A549 (cell line): Measurements from ENCODE around the gene GMDS. TPM values are rescaled to one million over a fixed set of nuclear protein-coding genes. Genes with fewer than 3 reads are reported as not detected.

ENCODE experiments used
- ATAC-seq, 2 experiments: fragments of 200-7000 bp in 1 of 2; fragments of >200 bp in 1 of 2; cut with Nextera tagmentation in 1 of 2; cut with Tn5 transposase in 1 of 2; 3 replicates each; pipeline versions ENCODE4 v1.8.0 to v1.9.1; 2018 to 2020; ENCODE audit warnings: mild to moderate bottlenecking in 1 of 2, moderate library complexity in 1 of 2
- CTCF ChIA-PET: fragments of 300-600 bp; sonication (Branson Sonifier 250); formaldehyde crosslinking; extraction: SDS; loops from one replicate; lab custom pipeline; 2021; ENCODE audit warnings: antibody characterized with exemption, inconsistent platforms; lab: Yijun Ruan, JAX
- POLR2A ChIA-PET: fragments of 350-600 bp; formaldehyde crosslinking; extraction: SDS; loops from one replicate; lab custom pipeline; 2021; ENCODE audit warnings: antibody characterized with exemption, inconsistent platforms; lab: Yijun Ruan, JAX
- DNase-seq, 2 experiments: peaks; one replicate each; pipeline versions ENCODE4 v3.0.0 to v3.0.0-alpha.2; 2011 to 2016; ENCODE audit warnings: low read depth in 1 of 2, low spot score in 1 of 2
- FAIRE-seq: peaks from 2 replicates; lab custom pipeline; 2011; peaks lifted over from hg19 to GRCh38; lab: Jason Lieb, UNC
- H3K27ac ChIP-seq, 2 experiments: fragments of >200 bp; sonication (Bioruptor Twin); formaldehyde crosslinking; 3 replicates each; pipeline ENCODE4 v1.5.1; 2016 to 2017
- H3K4me1 ChIP-seq: fragments of >200 bp; sonication (Bioruptor Twin); formaldehyde crosslinking; 3 replicates; pipeline ENCODE4 v1.6.1; 2016
- H3K4me2 ChIP-seq: fragments of >200 bp; sonication (Bioruptor Twin); formaldehyde crosslinking; 3 replicates; pipeline ENCODE4 v1.6.1; 2016
- H3K4me3 ChIP-seq: fragments of >200 bp; sonication (Bioruptor Twin); formaldehyde crosslinking; 3 replicates; pipeline ENCODE4 v1.5.1; 2016
- H3K9me3 ChIP-seq: fragments of >200 bp; sonication (Bioruptor Twin); formaldehyde crosslinking; 3 replicates; pipeline ENCODE4 v1.6.1; 2016
- CBX8 ChIP-seq: fragments of 200-600 bp; sonication (generic); IDR thresholded peaks from 2 replicates; pipeline ENCODE4 v1.6.1; 2016
- CEBPB ChIP-seq, 2 experiments: fragments of >200 bp in 1 of 2; sonication (Bioruptor Twin) in 1 of 2; formaldehyde crosslinking in 1 of 2; IDR thresholded peaks; 2 replicates each; pipeline ENCODE4 v1.6.1; 2012 to 2016
- CHD4 ChIP-seq: fragments of 200-600 bp; sonication (generic); IDR thresholded peaks from 2 replicates; pipeline ENCODE4 v1.6.1; 2016; ENCODE audit warnings: antibody characterized with exemption, mild to moderate bottlenecking, borderline replicate concordance
- EHMT2 ChIP-seq: fragments of 200-600 bp; sonication (generic); IDR thresholded peaks from 2 replicates; pipeline ENCODE4 v1.6.1; 2016; ENCODE audit warnings: antibody characterized with exemption, low read depth, mild to moderate bottlenecking, moderate library complexity
- EP300 ChIP-seq, 2 experiments: fragments of >200 bp; sonication (Bioruptor Twin); formaldehyde crosslinking; IDR thresholded peaks; 2 replicates in 1 of 2; 3 replicates in 1 of 2; pipeline ENCODE4 v1.6.1; 2016 to 2017
- FOSL2 ChIP-seq, 2 experiments: fragments of 450-650 bp in 1 of 2; fragments of >200 bp in 1 of 2; sonication (Bioruptor Twin) in 1 of 2; formaldehyde crosslinking; IDR thresholded peaks; 2 replicates each; pipeline versions ENCODE4 v1.5.0 to v1.6.1; 2016 to 2020; ENCODE audit warnings: mild to moderate bottlenecking in 1 of 2, moderate library complexity in 1 of 2
- GATA3 ChIP-seq: IDR thresholded peaks from 2 replicates; pipeline ENCODE4 v1.6.1; 2012; ENCODE audit warnings: borderline replicate concordance
- HEYL ChIP-seq: fragments of 250-450 bp; sonication (Bioruptor Pico); IDR thresholded peaks from 2 replicates; pipeline ENCODE4 v1.8.0; 2021; ENCODE audit warnings: mild to moderate bottlenecking, moderate library complexity
- HMGXB4 ChIP-seq: fragments of 250-450 bp; sonication (Bioruptor Pico); IDR thresholded peaks from 2 replicates; pipeline ENCODE4 v1.5.0; 2021; ENCODE audit warnings: mild to moderate bottlenecking, moderate library complexity, borderline replicate concordance
- HOXB5 ChIP-seq: fragments of 250-450 bp; sonication (Bioruptor Pico); IDR thresholded peaks from 2 replicates; pipeline ENCODE4 v1.5.0; 2020; ENCODE audit warnings: mild to moderate bottlenecking, moderate library complexity
- JUN ChIP-seq, 2 experiments: fragments of >200 bp; sonication (Bioruptor Twin); formaldehyde crosslinking; IDR thresholded peaks; 2 replicates in 1 of 2; 3 replicates in 1 of 2; pipeline ENCODE4 v1.6.1; 2016 to 2017
- KDM1A ChIP-seq: fragments of 200-600 bp; sonication (generic); IDR thresholded peaks from 2 replicates; pipeline ENCODE4 v1.6.1; 2016; ENCODE audit warnings: low read depth, mild to moderate bottlenecking
- KDM5A ChIP-seq: fragments of 200-600 bp; sonication (generic); IDR thresholded peaks from 2 replicates; pipeline ENCODE4 v1.6.1; 2016; ENCODE audit warnings: antibody characterized with exemption, mild to moderate bottlenecking
- MAFK ChIP-seq: fragments of 450-650 bp; IDR thresholded peaks from 2 replicates; pipeline ENCODE4 v1.6.1; 2014; ENCODE audit not compliant: partially characterized antibody
- MYC ChIP-seq: IDR thresholded peaks from 2 replicates; pipeline ENCODE4 v1.6.1; 2012; ENCODE audit warnings: mild to moderate bottlenecking, inconsistent platforms, low read length, improper control_type of control experiment, borderline replicate concordance
- NPAS2 ChIP-seq: fragments of 250-450 bp; sonication (Bioruptor Pico); IDR thresholded peaks from 2 replicates; pipeline ENCODE4 v1.8.0; 2022; ENCODE audit warnings: mild to moderate bottlenecking, moderate library complexity, borderline replicate concordance
- POLR2AphosphoS2 ChIP-seq: conservative IDR thresholded peaks from 2 replicates; pipeline ENCODE4 v1.6.1; 2012; ENCODE audit warnings: low read length, improper control_type of control experiment, inconsistent platforms
- RAD21 ChIP-seq, 2 experiments: fragments of >200 bp in 1 of 2; sonication (Bioruptor Twin) in 1 of 2; formaldehyde crosslinking in 1 of 2; IDR thresholded peaks in 1 of 2; conservative IDR thresholded peaks in 1 of 2; 2 replicates in 1 of 2; 3 replicates in 1 of 2; pipeline ENCODE4 v1.6.1; 2012 to 2018; ENCODE audit warnings: inconsistent platforms in 1 of 2
- RARB ChIP-seq: fragments of 250-450 bp; sonication (Bioruptor Pico); IDR thresholded peaks from 2 replicates; pipeline ENCODE4 v1.8.0; 2021; ENCODE audit warnings: mild to moderate bottlenecking, moderate library complexity
- RNF2 ChIP-seq: fragments of 200-600 bp; sonication (generic); IDR thresholded peaks from 2 replicates; pipeline ENCODE4 v1.6.1; 2016; ENCODE audit warnings: low read depth, mild to moderate bottlenecking, antibody characterized with exemption, moderate library complexity, borderline replicate concordance
- SMC3 ChIP-seq: fragments of >200 bp; sonication (Bioruptor Twin); formaldehyde crosslinking; IDR thresholded peaks from 3 replicates; pipeline ENCODE4 v1.6.1; 2018; ENCODE audit warnings: inconsistent platforms
- TP53 ChIP-seq: fragments of 250-450 bp; sonication (Bioruptor Pico); IDR thresholded peaks from 2 replicates; pipeline ENCODE4 v1.5.0; 2021; ENCODE audit warnings: mild to moderate bottlenecking, moderate library complexity
- USF2 ChIP-seq: fragments of 450-650 bp; IDR thresholded peaks from 2 replicates; pipeline ENCODE4 v1.6.1; 2014; ENCODE audit warnings: antibody characterized with exemption
- ZC3H11A ChIP-seq: fragments of 450-650 bp; IDR thresholded peaks from 2 replicates; pipeline ENCODE4 v1.6.1; 2014; ENCODE audit warnings: antibody characterized with exemption, mild to moderate bottlenecking
- WGBS: methylation state at CpG from one replicate; pipeline ENCODE4 v1.1.6; 2017; ENCODE audit errors: missing lambda C conversion rate; 5-methylcytosine and 5-hydroxymethylcytosine counted together
- polyA plus RNA-seq, 4 experiments: library from polyadenylated mRNA; depleted of rRNA in 3 of 4; stranded (reverse); fragments of >200 nt; fragmentation: RNase III in 1 of 4; extraction: RNeasy Plus Mini Kit Qiagen cat#74134 plus additional on column Dnase treatment in 1 of 4; gene quantifications; 2 replicates in 3 of 4; 3 replicates in 1 of 4; pipeline ENCODE4 v1.2.3, GENCODE V29; 2011 to 2017

Gene GMDS
- polyA plus RNA-seq, 2 of the 4 experiments (the other 2 are of a cell fraction), result 9.9 to 12.4 TPM

- POLR2A ChIA-PET, result no interaction called here
- H3K4me3 ChIP-seq, result no peak overlapping the region
- no peaks in the 10 kb centered on the region for H3K4me1 ChIP-seq
- no peak for DNase-seq
- no peak overlapping the region for H3K27ac ChIP-seq
- FAIRE-seq, result no peak
- CTCF ChIA-PET, result no interaction called here
- TF ChIP-seq RAD21 (conservative IDR thresholded peaks at IDR 0.05 in 1 of 2, IDR thresholded peaks at IDR 0.05 in 1 of 2) (no peak), TP53 (CRISPR knock-in tag) (no peak), CEBPB (IDR thresholded peaks at IDR 0.05) (no peak), RNF2 (no peak), CHD4 (no peak), JUN (IDR thresholded peaks at IDR 0.05) (no peak), HMGXB4 (CRISPR knock-in tag) (no peak), ZC3H11A (no peak), CBX8 (no peak), HEYL (CRISPR knock-in tag) (no peak), POLR2AphosphoS2 (no peak), EP300 (IDR thresholded peaks at IDR 0.05) (no peak), HOXB5 (CRISPR knock-in tag) (no peak), EHMT2 (no peak), MAFK (no peak), MYC (no peak), NPAS2 (no peak)
- TF ChIP-seq, all 56 proteins: peak for 0
- no peaks in the 10 kb centered on the region for H3K9me3 ChIP-seq
- WGBS, result 96% methylated on average over 6 of the region's 6 CpGs
- no peak for ATAC-seq
- H3K4me2 ChIP-seq, result no peak overlapping the region
These were observed 507.7 kb downstream of the GMDS start for GRCh38 chr6:1737463-1738311.

GRCh38 chr6:1736346-1737105, 508.9 kb downstream of the GMDS start:
- CTCF ChIA-PET, result no interaction called here

More at GRCh38 chr6:1736346-1737105, 508.9 kb downstream of the GMDS start:
- FAIRE-seq, result no peak
- POLR2A ChIA-PET, result no interaction called here
- ATAC-seq, result no peak
- Histone ChIP-seq H3K4me1 (no peaks in the 10 kb centered on the region), H3K27ac (no peak overlapping the region), H3K4me3 (no peak overlapping the region), H3K9me3 (no peaks in the 10 kb centered on the region), H3K4me2 (no peak overlapping the region)
- DNase-seq, result no peak
- TF ChIP-seq FOSL2 (IDR thresholded peaks at IDR 0.05) (no peak), FOSL2 (CRISPR knock-in tag; IDR thresholded peaks at IDR 0.05) (no peak), MAFK (no peak), EP300 (IDR thresholded peaks at IDR 0.05) (no peak), RARB (CRISPR knock-in tag) (no peak), HMGXB4 (CRISPR knock-in tag) (no peak), TP53 (CRISPR knock-in tag) (no peak), EHMT2 (no peak), CHD4 (no peak), KDM5A (no peak), SMC3 (no peak), RAD21 (conservative IDR thresholded peaks at IDR 0.05 in 1 of 2, IDR thresholded peaks at IDR 0.05 in 1 of 2) (no peak), USF2 (no peak), GATA3 (no peak), KDM1A (no peak)
- TF ChIP-seq, all 56 proteins: peak for 0
- 58% methylated on average over 6 of the region's 6 CpGs for WGBS
